Ascending aorta (tissue), 2 donors: ENCODE data around the gene TNNI3K. TPM values are rescaled to one million over a fixed set of nuclear protein-coding genes. Genes with fewer than 3 reads are reported as not detected.
"Not testable (repeated sequence)": the region's sequence is repeated elsewhere in the genome, so short reads cannot be mapped to it uniquely, and the experiment has no call there.

Source experiments
- DNase-seq, 2 donors: peaks; one replicate each; pipeline ENCODE4 v3.0.0-alpha.2; 2019; ENCODE audit warnings: low spot score in 2 of 2
- H3K27ac ChIP-seq, 2 donors: fragments of 200-600 bp; sonication (generic); one replicate each; pipeline ENCODE4 v1.5.1; 2016 to 2017; ENCODE audit warnings: mild to moderate bottlenecking in 1 of 2
- H3K27me3 ChIP-seq: fragments of 200-600 bp; sonication (generic); one replicate; pipeline ENCODE4 v1.5.1; 2017
- H3K36me3 ChIP-seq, 2 donors: fragments of 200-600 bp; sonication (generic); one replicate each; pipeline ENCODE4 v1.5.1; 2016
- H3K4me1 ChIP-seq, 2 donors: fragments of 200-600 bp; sonication (generic); one replicate each; pipeline ENCODE4 v1.5.1; 2016 to 2017; ENCODE audit warnings: mild to moderate bottlenecking in 1 of 2
- H3K4me3 ChIP-seq, 2 donors: fragments of 200-600 bp; sonication (generic); one replicate each; pipeline ENCODE4 v1.5.1; 2016 to 2017; ENCODE audit warnings: mild to moderate bottlenecking in 1 of 2
- H3K9me3 ChIP-seq, 2 donors: fragments of 200-600 bp; sonication (generic); one replicate each; pipeline ENCODE4 v1.5.1; 2016
- intact Hi-C: fragments of 100-400 bp; cut with DNase I; formaldehyde crosslinking; loops from one replicate; pipeline ENCODE4 v1.15.1; 2023
- total RNA-seq: library from RNA; depleted of rRNA; stranded (reverse); fragments of >200 nt; gene quantifications from one replicate; pipeline ENCODE4 v1.1.0, GENCODE V29; 2016
- TF ChIP-seq, protein P1 (sequence below), 3 experiments: fragments of 200-600 bp in 2 of 3; fragments of 450-650 bp in 1 of 3; sonication (generic) in 2 of 3; IDR thresholded peaks; one replicate each; pipeline ENCODE4 v1.5.1; 2016 to 2019; ENCODE audit warnings: antibody characterized with exemption in 3 of 3, mild to moderate bottlenecking in 1 of 3, moderate library complexity in 1 of 3

Gene TNNI3K
- total RNA-seq, 1 donor from 2014 or later, result 3.9 TPM

DNA sequence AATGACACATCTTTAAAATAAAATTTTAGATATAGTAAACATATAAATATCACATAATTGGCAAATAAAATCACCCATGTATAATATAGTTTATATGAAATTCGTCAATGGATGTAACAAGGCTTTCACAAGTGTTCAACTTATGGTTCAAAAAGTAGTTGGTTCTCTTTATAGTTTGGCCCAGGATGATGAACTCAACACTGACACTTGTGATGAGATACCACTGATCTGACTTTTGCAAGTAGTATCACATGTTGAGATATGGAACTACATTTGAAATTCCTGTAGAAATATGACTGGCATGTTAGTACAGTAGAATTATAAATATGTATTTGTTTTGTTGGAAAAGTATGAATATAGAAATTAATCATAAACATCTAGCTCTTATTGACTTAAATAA, 1.8 kb downstream of the TNNI3K start:
- H3K27ac ChIP-seq, result no peak overlapping the region
- no peaks in the 10 kb centered on the region for H3K9me3 ChIP-seq
- no peaks in the 10 kb centered on the region for H3K4me1 ChIP-seq
- no peak for DNase-seq
- TF ChIP-seq, protein P1, sequence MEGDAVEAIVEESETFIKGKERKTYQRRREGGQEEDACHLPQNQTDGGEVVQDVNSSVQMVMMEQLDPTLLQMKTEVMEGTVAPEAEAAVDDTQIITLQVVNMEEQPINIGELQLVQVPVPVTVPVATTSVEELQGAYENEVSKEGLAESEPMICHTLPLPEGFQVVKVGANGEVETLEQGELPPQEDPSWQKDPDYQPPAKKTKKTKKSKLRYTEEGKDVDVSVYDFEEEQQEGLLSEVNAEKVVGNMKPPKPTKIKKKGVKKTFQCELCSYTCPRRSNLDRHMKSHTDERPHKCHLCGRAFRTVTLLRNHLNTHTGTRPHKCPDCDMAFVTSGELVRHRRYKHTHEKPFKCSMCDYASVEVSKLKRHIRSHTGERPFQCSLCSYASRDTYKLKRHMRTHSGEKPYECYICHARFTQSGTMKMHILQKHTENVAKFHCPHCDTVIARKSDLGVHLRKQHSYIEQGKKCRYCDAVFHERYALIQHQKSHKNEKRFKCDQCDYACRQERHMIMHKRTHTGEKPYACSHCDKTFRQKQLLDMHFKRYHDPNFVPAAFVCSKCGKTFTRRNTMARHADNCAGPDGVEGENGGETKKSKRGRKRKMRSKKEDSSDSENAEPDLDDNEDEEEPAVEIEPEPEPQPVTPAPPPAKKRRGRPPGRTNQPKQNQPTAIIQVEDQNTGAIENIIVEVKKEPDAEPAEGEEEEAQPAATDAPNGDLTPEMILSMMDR (IDR thresholded peaks at IDR 0.05), result no peak
- peaks cover 0 to 5% of the 10 kb centered on the region in 2 donors for H3K36me3 ChIP-seq
- no peaks in the 10 kb centered on the region for H3K27me3 ChIP-seq
- intact Hi-C loops, result no loop called here
- no peak overlapping the region for H3K4me3 ChIP-seq

GRCh38 chr1:74237787-74238186, 2.6 kb downstream of the TNNI3K start:
- intact Hi-C loops, result no loop called here
- Histone ChIP-seq H3K36me3 (peaks cover 0 to 5% of the 10 kb centered on the region in 2 donors), H3K27me3 (no peaks in the 10 kb centered on the region), H3K9me3 (no peaks in the 10 kb centered on the region), H3K4me3 (no peak overlapping the region), H3K4me1 (no peaks in the 10 kb centered on the region), H3K27ac (no peak overlapping the region)
- TF ChIP-seq, protein P1 (IDR thresholded peaks at IDR 0.05), result no peak
- DNase-seq, result no peak

- H3K4me3 ChIP-seq, result no peak overlapping the region
- H3K4me1 ChIP-seq, result peaks cover 0 to 2% of the 10 kb centered on the region in 2 donors
- no peaks in the 10 kb centered on the region for H3K9me3 ChIP-seq
- TF ChIP-seq, protein P1 (IDR thresholded peaks at IDR 0.05), result no peak
- H3K27me3 ChIP-seq, result no peaks in the 10 kb centered on the region
- intact Hi-C loops, result no loop called here
- H3K36me3 ChIP-seq, result no peaks in the 10 kb centered on the region
- no peak for DNase-seq
- no peak overlapping the region for H3K27ac ChIP-seq
These were observed 10.1 kb downstream of the TNNI3K start for GRCh38 chr1:74245168-74245772.

DNA sequence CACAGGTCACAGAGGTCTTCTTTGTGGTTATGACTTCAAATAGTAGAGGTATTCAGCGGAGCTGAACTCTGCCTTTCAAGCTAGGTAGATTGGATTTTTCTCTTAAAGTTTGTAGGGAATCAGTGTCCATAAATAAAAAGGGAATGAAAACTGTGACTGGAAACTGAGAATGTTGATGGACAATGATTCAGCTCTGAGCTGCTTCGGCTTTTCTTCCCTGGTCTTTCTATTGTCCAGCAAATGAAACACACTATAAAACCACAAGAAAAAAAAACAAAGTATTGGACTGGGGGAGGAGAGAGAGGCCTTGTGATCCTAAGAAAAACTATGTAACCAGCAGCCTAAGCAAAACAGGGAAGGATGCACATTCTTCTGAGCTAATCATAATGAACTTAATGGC, 11.1 kb downstream of the TNNI3K start:
- H3K36me3 ChIP-seq, result no peaks in the 10 kb centered on the region
- H3K9me3 ChIP-seq, result no peaks in the 10 kb centered on the region
- no peak overlapping the region for H3K27ac ChIP-seq
- DNase-seq, result no peak
- peaks cover 0 to 2% of the 10 kb centered on the region in 2 donors for H3K4me1 ChIP-seq
- TF ChIP-seq, protein P1 (IDR thresholded peaks at IDR 0.05), result no peak
- intact Hi-C loops, result no loop called here
- no peak overlapping the region for H3K4me3 ChIP-seq
- no peaks in the 10 kb centered on the region for H3K27me3 ChIP-seq

DNA sequence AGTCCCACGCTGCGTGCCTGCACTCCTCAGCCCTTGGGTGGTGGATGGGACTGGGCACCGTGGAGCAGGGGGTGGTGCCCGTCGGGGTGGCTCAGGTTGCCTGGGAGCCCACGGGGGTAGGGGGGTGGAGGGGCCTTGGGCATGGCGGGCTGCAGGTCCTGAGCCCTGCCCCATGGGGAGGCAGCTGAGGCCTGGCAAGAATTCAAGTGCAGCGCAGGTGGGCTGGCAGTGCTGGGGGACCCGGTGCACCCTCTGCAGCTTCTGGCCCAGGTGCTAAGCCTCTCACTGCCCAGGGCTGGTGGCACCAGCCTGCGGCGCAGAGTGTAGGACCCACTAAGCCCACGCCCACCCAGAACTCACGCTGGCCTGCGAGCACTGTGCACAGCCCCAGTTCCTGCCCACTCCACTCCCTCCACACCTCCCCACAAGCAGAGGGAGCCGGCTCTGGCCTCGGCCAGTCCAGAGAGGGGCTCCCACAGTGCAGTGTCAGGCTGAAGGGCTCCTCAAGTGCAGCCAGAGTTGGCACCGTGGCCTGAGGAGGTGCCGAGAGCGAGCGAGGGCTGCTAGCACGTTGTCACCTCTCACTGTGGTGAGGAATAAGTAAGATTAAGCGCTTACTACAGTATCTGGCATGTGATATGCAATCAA, 12.8 kb downstream of the TNNI3K start:
- Histone ChIP-seq H3K4me1 (peaks cover 0 to 2% of the 10 kb centered on the region in 2 donors), H3K36me3 (no peaks in the 10 kb centered on the region), H3K4me3 (no peak overlapping the region), H3K27me3 (no peaks in the 10 kb centered on the region), H3K27ac (no peak overlapping the region), H3K9me3 (no peaks in the 10 kb centered on the region)
- intact Hi-C loops, result no loop called here
- TF ChIP-seq, protein P1 (IDR thresholded peaks at IDR 0.05), result no peak
- no peak for DNase-seq

DNA sequence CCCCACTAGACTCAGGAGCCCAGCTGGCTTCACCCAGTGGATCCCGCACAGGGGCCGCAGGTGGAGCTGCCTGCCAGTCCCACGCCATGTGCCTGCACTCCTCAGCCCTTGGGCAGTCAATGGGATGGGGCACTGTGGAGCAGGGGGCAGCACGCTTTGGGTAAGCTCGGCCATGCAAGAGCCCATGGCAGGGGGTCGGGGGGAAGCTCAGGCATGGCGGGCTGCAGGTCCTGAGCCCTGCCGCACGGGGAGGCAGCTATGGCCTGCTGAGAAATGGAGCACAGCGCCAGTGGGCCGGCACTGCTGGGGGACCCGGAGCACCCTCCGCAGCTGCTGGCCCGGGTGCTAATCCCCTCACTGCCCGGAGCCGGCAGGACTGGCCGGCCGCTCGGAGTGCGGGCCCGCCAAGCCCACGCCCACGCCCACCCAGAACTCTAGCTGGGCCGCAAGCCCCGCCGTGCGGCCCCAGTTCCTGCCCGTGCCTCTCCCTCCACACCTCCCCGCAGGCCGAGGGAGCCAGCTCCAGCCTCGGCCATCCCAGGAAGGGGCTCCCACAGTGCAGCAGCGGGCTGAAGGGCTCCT, 18.1 kb downstream of the TNNI3K start:
- H3K4me3 ChIP-seq, H3K27ac ChIP-seq, DNase-seq, intact Hi-C loops, H3K27me3 ChIP-seq, H3K4me1 ChIP-seq, H3K36me3 ChIP-seq, H3K9me3 ChIP-seq: not testable (repeated sequence)
